ENCODE measurements around the gene GPR137.
A peak's percentile ranks its signal among the peaks of the same experiment; 100 is the strongest.

DNA sequence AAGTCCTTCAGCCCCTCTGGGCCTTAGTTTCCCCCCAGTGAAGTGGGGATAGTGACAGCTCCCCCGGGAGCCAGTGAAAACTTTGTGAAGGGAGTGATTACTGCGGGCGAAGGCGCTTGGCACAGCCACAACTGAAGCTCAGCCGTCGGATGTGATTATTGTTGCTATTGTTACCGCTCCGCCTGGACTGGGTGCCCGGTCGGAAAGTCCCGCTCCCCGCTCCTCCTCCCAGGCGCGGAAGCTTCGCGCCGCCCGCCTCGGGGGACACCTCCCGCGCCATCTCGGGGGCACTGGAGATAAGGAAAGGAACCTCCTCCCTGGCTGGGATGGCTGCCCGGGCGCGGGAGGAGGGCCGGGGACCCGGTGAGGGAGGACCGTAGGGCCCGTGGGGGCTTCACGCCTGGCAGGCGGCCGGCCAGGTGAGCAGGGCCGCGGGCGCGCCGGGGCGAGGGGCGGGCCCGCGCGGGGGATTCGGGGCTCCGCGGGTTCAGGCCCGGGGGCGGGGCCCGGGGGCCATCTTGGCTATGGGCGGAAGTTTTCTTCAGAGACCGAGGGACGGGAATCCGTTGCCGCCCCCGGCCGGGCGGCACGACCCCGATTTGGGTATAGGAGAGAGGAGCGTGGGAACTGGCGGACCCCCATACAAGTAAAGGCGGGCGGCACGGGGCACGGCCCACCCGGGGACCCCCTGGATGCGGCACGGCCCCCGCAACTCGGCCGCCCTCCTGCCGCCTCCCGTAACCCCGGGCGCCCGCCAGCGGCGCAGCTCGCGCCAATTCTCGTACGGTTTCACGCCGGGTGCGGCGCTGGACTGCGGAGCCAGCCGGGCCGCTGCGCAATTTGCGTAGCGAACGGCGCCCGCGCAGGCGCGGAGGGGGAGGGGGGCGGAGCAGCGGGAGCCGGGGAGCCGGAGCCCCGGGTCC lies at the start of gene GPR137:
- TF ChIP-seq POLR2A (IDR thresholded peaks at IDR 0.05) = peak in 1 of 2 donors; percentile 59
- TF ChIP-seq, protein P1, sequence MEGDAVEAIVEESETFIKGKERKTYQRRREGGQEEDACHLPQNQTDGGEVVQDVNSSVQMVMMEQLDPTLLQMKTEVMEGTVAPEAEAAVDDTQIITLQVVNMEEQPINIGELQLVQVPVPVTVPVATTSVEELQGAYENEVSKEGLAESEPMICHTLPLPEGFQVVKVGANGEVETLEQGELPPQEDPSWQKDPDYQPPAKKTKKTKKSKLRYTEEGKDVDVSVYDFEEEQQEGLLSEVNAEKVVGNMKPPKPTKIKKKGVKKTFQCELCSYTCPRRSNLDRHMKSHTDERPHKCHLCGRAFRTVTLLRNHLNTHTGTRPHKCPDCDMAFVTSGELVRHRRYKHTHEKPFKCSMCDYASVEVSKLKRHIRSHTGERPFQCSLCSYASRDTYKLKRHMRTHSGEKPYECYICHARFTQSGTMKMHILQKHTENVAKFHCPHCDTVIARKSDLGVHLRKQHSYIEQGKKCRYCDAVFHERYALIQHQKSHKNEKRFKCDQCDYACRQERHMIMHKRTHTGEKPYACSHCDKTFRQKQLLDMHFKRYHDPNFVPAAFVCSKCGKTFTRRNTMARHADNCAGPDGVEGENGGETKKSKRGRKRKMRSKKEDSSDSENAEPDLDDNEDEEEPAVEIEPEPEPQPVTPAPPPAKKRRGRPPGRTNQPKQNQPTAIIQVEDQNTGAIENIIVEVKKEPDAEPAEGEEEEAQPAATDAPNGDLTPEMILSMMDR (IDR thresholded peaks at IDR 0.05) = no peak

Measured in thyroid gland (tissue), 4 donors.